ENCODE data around the gene ORAI2.
A peak's percentile ranks its signal among the peaks of the same experiment; 100 is the strongest.
"Not testable (repeated sequence)": the region's sequence is repeated elsewhere in the genome, so short reads cannot be mapped to it uniquely, and the experiment has no call there.

ORAI2 gene

GRCh38 chr7:102433219-102434038, at the start of gene ORAI2:
TSS of gene ORAI2 (plus strand) at chr7:102433575. CDS start at chr7:102438957, 5,382 bp downstream.
- DNase-seq: peak; percentile 80

DNA sequence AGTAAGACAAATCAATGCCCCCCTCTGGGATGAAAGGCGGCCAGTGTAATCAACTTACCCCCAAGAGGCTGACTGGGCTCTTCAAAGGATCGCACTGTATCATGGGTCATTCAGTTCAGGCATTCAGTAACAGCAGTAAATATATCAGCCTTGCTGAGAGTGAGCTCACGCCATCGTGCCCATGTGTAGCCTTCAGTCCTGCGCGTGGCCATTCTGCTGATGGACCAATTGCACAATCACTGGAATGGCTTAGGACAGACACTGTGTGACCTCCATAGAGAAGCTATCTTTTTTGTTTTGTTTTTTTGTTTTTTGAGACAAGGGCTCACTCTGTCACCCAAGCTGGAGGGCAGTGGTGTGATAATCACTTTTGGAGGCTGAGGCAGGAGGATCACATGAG, 46.3 kb upstream of the ORAI2 start:
- DNase-seq: no peak

DNA sequence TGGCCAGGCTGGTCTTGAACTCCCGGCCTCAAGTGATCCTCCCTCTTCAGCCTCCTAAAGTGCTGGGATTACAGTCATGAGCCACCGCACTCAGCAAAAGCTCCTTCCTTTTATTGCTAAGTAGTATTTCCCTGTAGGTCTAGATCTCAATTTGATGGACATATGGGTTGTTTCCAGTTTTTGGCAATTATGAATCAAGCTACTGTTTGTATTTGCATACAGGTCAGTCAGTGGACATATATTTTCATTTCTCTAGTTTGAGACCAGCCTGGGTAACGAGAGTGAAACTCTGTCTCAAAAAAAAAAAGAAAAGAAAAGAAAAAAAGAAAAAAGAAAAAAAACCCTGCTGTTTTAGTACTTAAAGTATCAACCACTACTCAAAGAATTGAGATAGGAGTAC, 43.6 kb upstream of the ORAI2 start:
- DNase-seq: no peak

DNA sequence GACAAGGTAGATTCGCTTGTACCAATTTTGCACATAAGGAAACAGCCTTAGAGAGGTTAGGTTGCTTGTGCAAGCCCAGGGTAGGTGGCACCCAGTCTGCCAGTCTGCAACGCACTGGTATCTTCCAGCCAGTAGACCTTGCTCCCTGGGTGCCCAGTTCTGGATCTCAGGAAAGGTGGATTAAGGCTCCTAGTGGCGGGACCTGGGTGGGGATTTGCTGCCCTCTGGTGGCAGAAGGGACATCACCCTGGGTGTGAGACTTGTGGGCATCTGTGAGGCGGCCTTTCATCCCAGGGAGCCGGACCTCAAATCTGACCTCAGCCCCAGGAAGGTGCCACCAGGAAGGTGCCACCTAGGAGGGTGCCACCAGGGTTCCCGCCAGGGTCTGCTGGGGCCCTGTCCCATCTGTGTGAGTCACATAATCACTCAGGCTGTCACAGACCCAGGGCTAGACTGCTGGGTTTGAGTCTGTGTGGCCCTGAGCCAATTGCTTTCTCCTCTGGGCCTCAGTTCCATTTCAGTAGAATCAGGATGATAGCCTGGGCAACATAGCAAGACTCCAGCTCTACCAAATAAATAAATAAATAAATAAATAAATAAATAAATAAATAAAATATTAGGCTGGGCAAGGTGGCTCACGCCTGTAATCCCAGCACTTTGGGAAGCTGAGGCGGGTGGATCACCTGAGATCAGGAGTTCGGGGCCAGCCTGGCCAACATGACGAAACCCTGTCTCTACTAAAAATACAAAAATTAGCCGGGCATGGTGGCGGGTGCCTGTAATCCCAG, 42.5 kb upstream of the ORAI2 start:
- DNase-seq: peak; percentile 61

GRCh38 chr7:102392330-102392729, 41.0 kb upstream of the ORAI2 start:
- DNase-seq: no peak

- DNase-seq: no peak
Measured at GRCh38 chr7:102393467-102393866, 39.9 kb upstream of the ORAI2 start.

DNA sequence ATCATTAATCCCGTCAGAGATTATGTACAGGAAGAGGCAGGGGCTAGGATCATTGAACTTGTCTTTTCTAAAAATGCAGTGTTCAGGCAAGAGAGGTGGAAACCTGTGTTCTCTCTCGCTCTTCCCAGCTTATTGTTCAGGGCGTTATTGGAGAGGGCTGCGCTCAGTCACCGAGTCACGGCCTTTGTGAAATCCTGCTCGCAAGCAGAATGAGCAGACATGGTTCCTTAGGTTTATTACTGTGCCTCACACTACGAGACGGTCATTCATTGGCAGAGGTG, 37.8 kb upstream of the ORAI2 start:
- no peak for DNase-seq

- peak; percentile 88 for DNase-seq
Measured at GRCh38 chr7:102395873-102396709, 37.3 kb upstream of the ORAI2 start, which contains the start of gene PRKRIP1. TSS of gene PRKRIP1 (plus strand) at chr7:102396363. CDS start at chr7:102396412, 49 bp downstream.

GRCh38 chr7:102396710-102397019, 36.7 kb upstream of the ORAI2 start:
- no peak for DNase-seq

GRCh38 chr7:102398543-102398942, 34.8 kb upstream of the ORAI2 start:
- no peak for DNase-seq

- no peak for DNase-seq
Measured at GRCh38 chr7:102400360-102400759, 33.0 kb upstream of the ORAI2 start.

GRCh38 chr7:102403563-102403962, 29.8 kb upstream of the ORAI2 start:
- no peak for DNase-seq

- DNase-seq: peak; percentile 48
Measured at GRCh38 chr7:102404005-102404861, 29.1 kb upstream of the ORAI2 start.

- DNase-seq: not testable (repeated sequence)
Measured at GRCh38 chr7:102404862-102405188, 28.6 kb upstream of the ORAI2 start.

- no peak for DNase-seq
Measured at GRCh38 chr7:102407910-102408309, 25.5 kb upstream of the ORAI2 start.

DNA sequence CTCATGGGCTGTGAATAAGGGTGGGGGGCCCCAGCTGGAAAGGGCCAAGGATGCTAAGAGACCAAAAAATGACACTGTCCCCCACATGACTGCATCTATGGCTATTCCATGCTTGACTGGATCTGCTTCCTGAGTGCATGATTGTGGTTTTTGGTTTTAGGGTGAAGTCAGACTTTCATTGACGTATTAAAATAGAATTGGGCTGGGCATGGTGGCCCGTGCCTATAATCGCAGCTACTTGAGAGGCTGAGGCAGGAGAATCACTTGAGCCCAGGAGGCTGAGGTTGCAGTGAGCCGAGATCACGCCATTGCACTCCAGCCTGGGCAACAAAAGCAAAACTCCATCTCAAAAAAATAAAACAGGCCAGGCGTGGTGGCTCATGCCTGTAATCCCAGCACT, 24.8 kb upstream of the ORAI2 start:
- DNase-seq: not testable (repeated sequence)

GRCh38 chr7:102409340-102409739, 24.0 kb upstream of the ORAI2 start:
- no peak for DNase-seq

GRCh38 chr7:102410123-102410522, 23.3 kb upstream of the ORAI2 start:
- no peak for DNase-seq

GRCh38 chr7:102410918-102411317, 22.5 kb upstream of the ORAI2 start:
- DNase-seq: no peak

- DNase-seq: no peak
Measured at GRCh38 chr7:102412548-102412947, 20.8 kb upstream of the ORAI2 start.

GRCh38 chr7:102413091-102413490, 20.3 kb upstream of the ORAI2 start:
- DNase-seq: no peak

DNA sequence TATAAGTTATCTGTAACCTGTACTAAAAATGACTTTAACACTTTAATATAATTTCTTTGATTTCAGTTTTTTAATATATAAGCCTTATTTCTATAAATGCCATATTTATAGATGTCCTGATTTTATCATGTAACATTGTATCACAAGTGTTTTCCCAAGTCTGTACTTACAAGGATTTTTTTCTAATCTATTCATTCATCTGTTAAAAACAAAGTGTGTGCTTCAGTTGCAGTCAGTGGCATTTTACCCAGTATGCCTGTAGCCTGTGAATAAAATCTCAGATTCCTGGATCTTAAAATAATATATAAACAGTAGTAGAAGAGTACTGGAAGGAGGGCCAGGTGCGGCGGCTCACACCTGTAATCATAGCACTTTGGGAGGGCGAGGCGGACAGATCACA, 19.8 kb upstream of the ORAI2 start:
- no peak for DNase-seq

All from stimulated activated CD4-positive, alpha-beta T cell treated with anti-CD3 and anti-CD28 coated beads, Interleukin-1b, Interleukin-23, amount 100 ng/mL, for 48 hours (primary cell).